KOPT-K1 (cell line): ENCODE data around the gene ACTC1.
"Not testable (repeated sequence)": the region's sequence is repeated elsewhere in the genome, so short reads cannot be mapped to it uniquely, and the experiment has no call there.

Experiments
- H3K27ac ChIP-seq: fragments of 200-600 bp; sonication (generic); 2 replicates; pipeline ENCODE4 v1.5.1; 2016; ENCODE audit warnings: antibody characterized with exemption, mild to moderate bottlenecking, low read depth, low read length; ENCODE audit not compliant: poor library complexity, severe bottlenecking
- H3K36me3 ChIP-seq: fragments of 200-600 bp; sonication (generic); 2 replicates; pipeline ENCODE4 v1.5.1; 2017; ENCODE audit warnings: antibody characterized with exemption, mild to moderate bottlenecking, low read length, moderate library complexity; ENCODE audit not compliant: insufficient read depth
- H3K9me3 ChIP-seq: fragments of 200-600 bp; sonication (generic); 2 replicates; pipeline ENCODE4 v1.5.1; 2017; ENCODE audit warnings: antibody characterized with exemption, low read length, mild to moderate bottlenecking; ENCODE audit not compliant: insufficient read depth, poor library complexity, severe bottlenecking

ACTC1 gene

GRCh38 chr15:34795267-34796081 is at the start of gene ACTC1:
Gene ACTC1, minus strand, starts transcription at chr15:34795549. Its CDS starts 741 bp downstream, at chr15:34794808.
- H3K9me3 ChIP-seq = no peaks in the 10 kb centered on the region
- H3K27ac ChIP-seq = no peak within 1 kb of the TSS
- no peaks in the 10 kb centered on the region for H3K36me3 ChIP-seq

GRCh38 chr15:34841262-34841725 is 45.9 kb upstream of the ACTC1 start:
- Histone ChIP-seq H3K27ac (no peak overlapping the region), H3K9me3 (no peaks in the 10 kb centered on the region), H3K36me3 (no peaks in the 10 kb centered on the region)

GRCh38 chr15:34838282-34838681 is 42.9 kb upstream of the ACTC1 start:
- Histone ChIP-seq H3K9me3 (peaks cover 9% of the 10 kb centered on the region), H3K27ac (no peak overlapping the region), H3K36me3 (no peaks in the 10 kb centered on the region)

DNA sequence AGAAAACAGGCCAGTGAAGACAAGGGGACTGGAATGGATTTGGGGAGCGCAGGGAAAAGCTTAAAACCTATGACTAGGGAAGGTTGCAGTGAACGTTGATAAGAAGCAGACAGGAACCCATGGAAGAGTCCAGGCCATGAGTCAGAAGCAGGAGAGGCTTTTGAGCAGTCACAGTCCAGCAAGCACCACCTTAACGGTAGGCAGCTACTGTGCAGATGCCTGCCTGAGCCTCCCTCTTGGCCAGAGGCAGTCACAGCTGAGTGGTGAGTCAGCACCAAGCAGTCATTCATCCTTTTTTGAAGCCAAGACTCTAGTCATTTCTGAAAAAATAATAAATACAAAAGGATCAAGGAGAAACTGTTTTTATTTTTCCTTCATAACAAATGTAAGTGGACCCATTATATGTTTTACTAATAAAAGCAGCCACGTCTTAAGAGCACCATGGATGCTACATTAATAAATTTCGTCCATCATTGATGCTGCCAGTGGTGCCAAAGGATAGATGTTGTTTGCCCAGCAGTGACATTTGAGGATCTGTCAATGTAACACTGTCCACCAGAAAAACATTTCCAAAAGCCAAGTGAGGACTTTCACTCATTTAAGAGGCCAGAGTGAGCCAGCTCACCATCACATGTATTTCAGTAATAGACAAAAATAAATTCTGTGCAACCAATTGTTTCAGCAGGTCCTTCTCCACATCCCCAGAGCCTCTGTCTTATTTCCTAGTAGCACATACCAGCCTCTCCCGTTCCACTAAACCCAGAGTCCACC is 42.1 kb upstream of the ACTC1 start:
- Histone ChIP-seq H3K27ac (no peak overlapping the region), H3K36me3 (no peaks in the 10 kb centered on the region), H3K9me3 (peaks cover 9% of the 10 kb centered on the region)

GRCh38 chr15:34828145-34828911 is 33.0 kb upstream of the ACTC1 start:
- Histone ChIP-seq H3K36me3 (no peaks in the 10 kb centered on the region), H3K9me3 (no peaks in the 10 kb centered on the region), H3K27ac (no peak overlapping the region)

DNA sequence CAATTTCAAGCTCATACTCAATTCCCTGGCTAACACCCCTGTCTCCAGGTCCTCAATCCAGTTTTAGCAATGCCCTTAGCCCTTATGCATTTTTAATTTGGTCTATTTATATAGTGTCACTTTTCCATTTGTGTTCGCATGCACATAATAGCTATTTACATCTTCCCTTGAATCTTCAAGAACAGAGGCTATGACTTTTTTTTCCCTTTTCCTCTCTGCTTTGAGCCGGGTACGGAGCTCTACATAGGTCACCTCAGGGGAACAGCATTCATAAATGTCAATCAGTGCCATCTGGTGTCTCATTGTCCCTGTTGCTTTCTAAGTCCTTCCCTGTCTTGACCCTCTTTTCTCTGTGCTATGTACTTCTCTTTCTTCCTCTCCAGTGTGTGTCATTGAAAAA is 26.5 kb upstream of the ACTC1 start:
- Histone ChIP-seq H3K27ac (no peak overlapping the region), H3K9me3 (no peaks in the 10 kb centered on the region), H3K36me3 (no peaks in the 10 kb centered on the region)

DNA sequence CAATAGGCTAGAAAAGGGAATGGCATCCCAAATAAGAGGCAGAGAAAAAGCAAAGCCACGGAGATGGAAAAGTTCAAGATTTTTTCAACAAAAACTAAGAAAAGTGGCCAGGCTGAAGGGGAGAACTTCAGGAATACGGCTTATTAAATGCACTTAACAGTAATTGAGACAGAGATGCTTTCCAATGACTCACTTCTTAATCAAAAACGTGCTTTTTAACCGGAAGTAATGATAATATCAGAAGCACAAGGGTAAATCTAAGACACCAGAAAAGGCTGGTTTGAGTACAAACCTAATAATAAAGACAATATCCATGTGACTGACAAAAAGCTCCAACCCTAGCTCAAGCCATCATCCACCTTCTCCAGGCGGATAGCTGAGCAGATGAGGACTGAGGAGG is 24.8 kb upstream of the ACTC1 start:
- Histone ChIP-seq H3K27ac (no peak overlapping the region), H3K9me3 (no peaks in the 10 kb centered on the region), H3K36me3 (no peaks in the 10 kb centered on the region)

DNA sequence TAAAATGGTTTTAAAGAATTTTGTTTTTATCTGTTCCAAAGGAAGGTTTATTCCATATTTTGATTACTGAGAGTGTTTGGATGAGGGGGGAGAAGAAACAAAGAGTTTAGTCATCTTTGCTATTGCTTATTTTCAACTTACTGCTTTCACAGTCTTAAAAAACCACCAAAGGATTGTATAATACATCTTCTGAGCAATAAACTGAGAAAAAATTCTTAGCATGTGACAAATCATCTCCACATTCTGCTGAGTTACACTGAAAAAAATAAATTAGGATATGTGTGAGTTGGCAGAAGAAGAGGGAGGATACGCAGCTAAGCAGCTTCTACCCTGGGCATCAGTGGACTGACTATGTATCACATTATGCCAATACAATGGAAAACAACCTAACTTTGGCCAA is 23.2 kb upstream of the ACTC1 start:
- no peaks in the 10 kb centered on the region for H3K36me3 ChIP-seq
- no peak overlapping the region for H3K27ac ChIP-seq
- no peaks in the 10 kb centered on the region for H3K9me3 ChIP-seq

- H3K27ac ChIP-seq = no peak overlapping the region
- no peaks in the 10 kb centered on the region for H3K36me3 ChIP-seq
- H3K9me3 ChIP-seq = no peaks in the 10 kb centered on the region
Measured at GRCh38 chr15:34815836-34816235, 20.5 kb upstream of the ACTC1 start.

DNA sequence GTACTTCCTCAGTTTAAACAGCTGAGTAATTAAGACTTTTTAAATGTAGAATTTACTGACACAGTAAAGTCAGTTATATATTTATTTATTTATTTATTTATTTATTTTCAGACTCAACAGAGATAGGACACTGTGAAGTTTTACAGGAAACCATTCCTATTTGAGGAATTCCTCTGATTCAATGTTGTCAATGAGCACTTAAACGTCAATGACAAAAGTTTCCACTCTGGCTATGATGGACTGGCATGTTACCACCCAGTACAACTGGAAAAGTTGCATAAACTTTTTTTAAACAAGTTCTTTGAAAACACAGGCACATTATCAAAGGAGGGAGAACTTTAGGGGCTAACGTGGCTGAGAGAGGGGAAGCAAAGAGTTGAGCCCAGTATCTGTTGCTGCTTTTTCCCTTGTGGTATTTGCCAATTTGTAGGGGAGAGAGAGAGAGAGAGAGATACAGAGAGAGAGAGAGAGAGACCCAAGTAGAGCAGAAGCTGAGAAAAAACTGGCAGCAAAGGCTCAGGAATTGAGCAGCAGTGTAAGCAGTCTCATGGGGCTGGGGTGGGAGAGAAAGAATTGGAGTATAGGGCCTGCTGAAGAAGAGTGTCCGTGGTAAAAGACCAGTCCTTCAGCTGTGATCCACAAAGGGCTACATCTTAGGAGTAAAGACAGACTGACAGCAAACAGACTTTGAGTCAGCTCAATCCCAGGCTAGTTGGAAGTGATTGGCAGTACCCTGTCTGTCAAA is 18.3 kb upstream of the ACTC1 start:
- no peaks in the 10 kb centered on the region for H3K9me3 ChIP-seq
- H3K36me3 ChIP-seq = no peaks in the 10 kb centered on the region
- H3K27ac ChIP-seq = no peak overlapping the region

- H3K27ac ChIP-seq, H3K9me3 ChIP-seq, H3K36me3 ChIP-seq: not testable (repeated sequence)
Measured at GRCh38 chr15:34812868-34813365, 17.6 kb upstream of the ACTC1 start.

DNA sequence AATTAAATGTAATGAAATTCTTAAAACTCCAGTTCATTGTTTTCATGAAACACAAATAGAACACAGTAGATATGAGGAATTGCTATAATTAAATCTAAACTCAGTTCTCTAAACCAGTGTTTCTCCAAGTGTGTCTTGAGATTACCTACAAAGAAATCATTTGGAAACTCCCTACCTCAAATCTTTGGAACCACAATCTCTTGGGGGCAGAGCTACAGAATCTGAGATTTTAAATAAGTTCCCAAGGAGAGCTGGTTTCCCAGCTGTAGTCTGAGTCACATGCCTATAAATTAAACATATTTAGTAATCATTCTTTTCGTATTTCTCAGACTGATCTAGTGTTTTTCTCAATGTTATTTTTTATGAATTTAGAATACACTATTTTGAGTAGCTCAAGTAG is 17.0 kb upstream of the ACTC1 start:
- Histone ChIP-seq H3K27ac (no peak overlapping the region), H3K9me3 (no peaks in the 10 kb centered on the region), H3K36me3 (no peaks in the 10 kb centered on the region)

GRCh38 chr15:34810443-34811129 is 15.2 kb upstream of the ACTC1 start:
- Histone ChIP-seq H3K9me3 (no peaks in the 10 kb centered on the region), H3K36me3 (no peaks in the 10 kb centered on the region), H3K27ac (no peak overlapping the region)

GRCh38 chr15:34809186-34809585 is 13.8 kb upstream of the ACTC1 start:
- no peaks in the 10 kb centered on the region for H3K9me3 ChIP-seq
- H3K27ac ChIP-seq = no peak overlapping the region
- H3K36me3 ChIP-seq = no peaks in the 10 kb centered on the region
